ENCODE measurements around the gene CAAP1.
"Not testable (repeated sequence)": the region's sequence is repeated elsewhere in the genome, so short reads cannot be mapped to it uniquely, and the experiment has no call there.

CAAP1 gene

GRCh38 chr9:26892251-26893029, at the start of gene CAAP1:
Gene CAAP1, minus strand, starts transcription at chr9:26892802. Its CDS starts 87 bp downstream, at chr9:26892715.
- DNase-seq (ENCODE audit: low read depth in 2 of 2): peak; percentile 92 to 93

- DNase-seq (ENCODE audit: low read depth in 2 of 2): no peak
Observed at GRCh38 chr9:26940779-26941178, 48.2 kb upstream of the CAAP1 start.

- DNase-seq (ENCODE audit: low read depth in 2 of 2): no peak
Observed at GRCh38 chr9:26939955-26940711, 47.5 kb upstream of the CAAP1 start.

GRCh38 chr9:26937816-26938371, 45.3 kb upstream of the CAAP1 start:
- DNase-seq (ENCODE audit: low read depth in 2 of 2): no peak

GRCh38 chr9:26935847-26936246, 43.2 kb upstream of the CAAP1 start:
- DNase-seq (ENCODE audit: low read depth in 2 of 2): no peak

GRCh38 chr9:26928902-26929495, 36.4 kb upstream of the CAAP1 start:
- no peak for DNase-seq (ENCODE audit: low read depth in 2 of 2)

- no peak for DNase-seq (ENCODE audit: low read depth in 2 of 2)
Observed at GRCh38 chr9:26925609-26926008, 33.0 kb upstream of the CAAP1 start.

- no peak for DNase-seq (ENCODE audit: low read depth in 2 of 2)
Observed at GRCh38 chr9:26919698-26920097, 27.1 kb upstream of the CAAP1 start.

- DNase-seq (ENCODE audit: low read depth in 2 of 2): no peak
Observed at GRCh38 chr9:26913138-26913668, 20.6 kb upstream of the CAAP1 start.

- no peak for DNase-seq (ENCODE audit: low read depth in 2 of 2)
Observed at GRCh38 chr9:26904671-26905070, 12.1 kb upstream of the CAAP1 start.

GRCh38 chr9:26904070-26904469, 11.5 kb upstream of the CAAP1 start:
- DNase-seq (ENCODE audit: low read depth in 2 of 2): no peak

- DNase-seq (ENCODE audit: low read depth in 2 of 2): no peak
Observed at GRCh38 chr9:26893030-26893676, 551 bp upstream of the CAAP1 start.

GRCh38 chr9:26891726-26892125, 876 bp downstream of the CAAP1 start:
- no peak for DNase-seq (ENCODE audit: low read depth in 2 of 2)

- no peak for DNase-seq (ENCODE audit: low read depth in 2 of 2)
Observed at GRCh38 chr9:26888271-26888670, 4.3 kb downstream of the CAAP1 start.

GRCh38 chr9:26882154-26882553, 10.4 kb downstream of the CAAP1 start:
- no peak for DNase-seq (ENCODE audit: low read depth in 2 of 2)

GRCh38 chr9:26880262-26880661, 12.3 kb downstream of the CAAP1 start:
- DNase-seq (ENCODE audit: low read depth in 2 of 2): no peak

GRCh38 chr9:26875155-26875554, 17.4 kb downstream of the CAAP1 start:
- DNase-seq (ENCODE audit: low read depth in 2 of 2): not testable (repeated sequence)

GRCh38 chr9:26870292-26870691, 22.3 kb downstream of the CAAP1 start:
- DNase-seq (ENCODE audit: low read depth in 2 of 2): no peak

- no peak for DNase-seq (ENCODE audit: low read depth in 2 of 2)
Observed at GRCh38 chr9:26863074-26863473, 29.5 kb downstream of the CAAP1 start.

GRCh38 chr9:26856413-26857032, 36.1 kb downstream of the CAAP1 start:
- peak in 1 of 2 donors; percentile 4 for DNase-seq (ENCODE audit: low read depth in 2 of 2)

- DNase-seq (ENCODE audit: low read depth in 2 of 2): no peak
Observed at GRCh38 chr9:26850995-26851394, 41.6 kb downstream of the CAAP1 start.

Data from stimulated activated CD4-positive, alpha-beta T cell treated with anti-CD3 and anti-CD28 coated beads, Interleukin-15, amount 100 ng/mL, for 48 hours (primary cell).